Right cardiac atrium (tissue), 5 donors: ENCODE results near the gene ABCC3. TPM values are rescaled to one million over a fixed set of nuclear protein-coding genes. Genes with fewer than 3 reads are reported as not detected.

Experiments used
- ATAC-seq, 2 donors: fragments of 200-7000 bp; cut with Tn5 transposase; one replicate each; pipeline versions ENCODE4 v1.8.0 to v1.9.1; 2020; ENCODE audit warnings: moderate library complexity in 2 of 2, mild to moderate bottlenecking in 1 of 2
- DNase-seq, 3 donors: peaks; one replicate each; pipeline ENCODE4 v3.0.0-alpha.2; 2020
- H3K27ac ChIP-seq: one replicate; pipeline ENCODE4 v1.5.1; 2013; ENCODE audit warnings: mild to moderate bottlenecking, low read length, control low read depth, moderate library complexity
- H3K27me3 ChIP-seq: one replicate; pipeline ENCODE4 v1.6.1; 2013; ENCODE audit not compliant: control insufficient read depth, insufficient read depth
- H3K4me1 ChIP-seq: one replicate; pipeline ENCODE4 v1.6.1; 2013; ENCODE audit warnings: low read length; ENCODE audit not compliant: control insufficient read depth, insufficient read depth
- H3K4me3 ChIP-seq: one replicate; pipeline ENCODE4 v1.5.1; 2013; ENCODE audit warnings: low read length, control low read depth
- H3K9me3 ChIP-seq: one replicate; pipeline ENCODE4 v1.6.1; 2013; ENCODE audit warnings: low read length; ENCODE audit not compliant: control insufficient read depth
- WGBS: extraction: QIAGEN DNeasy Blood & Tissue Kit; methylation state at CpG from one replicate; pipeline ENCODE4 v1.1.7; 2013; 5-methylcytosine and 5-hydroxymethylcytosine counted together
- intact Hi-C, 4 donors: fragments of 100-400 bp; cut with DNase I; formaldehyde crosslinking; loops; one replicate each; pipeline versions ENCODE4 v1.11.0 to v1.14.0; 2022 to 2023
- polyA plus RNA-seq: library from polyadenylated mRNA; stranded (reverse); fragments of 200-250 nt; gene quantifications from one replicate; pipeline ENCODE4 v1.2.3, GENCODE V29; 2013
- total RNA-seq, 4 donors: library from RNA; stranded (reverse); fragmentation: NEBNext Ultra II Directional; extraction: Animal tissue kit (Norgen Biotek cat#: 25700); gene quantifications; one replicate each; pipeline ENCODE4 v1.2.1, GENCODE V29; 2021
- donor health status: healthy with polysubstance abuse.
- donor health status: DM: no; HTN: yes; CAD: no.
- donor health status: DM: no; HTN: no; CAD: no.
- donor health status: DM: no; HTN: yes; CAD: no; lungs with severe emphysema.
- donor health status: DM: yes; HTN: yes; CAD: no.

The ABCC3 gene
- total and polyA plus RNA-seq, 5 donors: 1.2 to 5.9 (median 2.1) TPM

DNA sequence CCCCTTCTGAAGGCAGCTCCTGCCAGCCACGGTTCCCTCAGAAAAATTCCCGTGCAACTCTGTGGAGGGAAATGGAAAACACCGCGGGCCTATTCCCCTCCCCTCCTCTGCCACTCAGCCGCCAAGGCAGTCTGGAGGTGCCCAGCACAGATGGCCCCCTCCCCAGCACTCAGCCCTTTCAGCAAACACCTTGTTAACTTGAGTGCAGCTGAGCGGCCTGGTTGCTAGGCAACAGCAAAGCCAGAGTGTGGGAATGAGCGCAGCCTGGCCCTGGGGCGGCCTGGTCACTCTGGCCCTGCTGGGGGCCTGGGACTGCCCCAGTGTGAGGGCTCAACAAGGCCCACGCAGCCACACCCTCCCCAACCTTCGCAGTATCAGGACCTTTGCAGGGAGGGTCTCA, 41.4 kb upstream of the ABCC3 start:
- WGBS: 46% methylated on average over 10 of the region's 10 CpGs
- Histone ChIP-seq H3K4me1 (peaks cover 18% of the 10 kb centered on the region), H3K27ac (no peak overlapping the region), H3K9me3 (no peaks in the 10 kb centered on the region), H3K4me3 (no peak overlapping the region), H3K27me3 (no peaks in the 10 kb centered on the region)
- ATAC-seq (peak; percentile 15 to 22), DNase-seq (peak in 2 of 3 donors; percentile 82)
- intact Hi-C loops: no loop called here

GRCh38 chr17:50594128-50594823, 40.4 kb upstream of the ABCC3 start:
- Histone ChIP-seq H3K27me3 (no peaks in the 10 kb centered on the region), H3K27ac (no peak overlapping the region), H3K4me3 (no peak overlapping the region), H3K9me3 (no peaks in the 10 kb centered on the region), H3K4me1 (peaks cover 9% of the 10 kb centered on the region)
- ATAC-seq (no peak), DNase-seq (peak in 1 of 3 donors; percentile 23)
- intact Hi-C loops: no loop called here
- WGBS: 83% methylated on average over 11 of the region's 11 CpGs

DNA sequence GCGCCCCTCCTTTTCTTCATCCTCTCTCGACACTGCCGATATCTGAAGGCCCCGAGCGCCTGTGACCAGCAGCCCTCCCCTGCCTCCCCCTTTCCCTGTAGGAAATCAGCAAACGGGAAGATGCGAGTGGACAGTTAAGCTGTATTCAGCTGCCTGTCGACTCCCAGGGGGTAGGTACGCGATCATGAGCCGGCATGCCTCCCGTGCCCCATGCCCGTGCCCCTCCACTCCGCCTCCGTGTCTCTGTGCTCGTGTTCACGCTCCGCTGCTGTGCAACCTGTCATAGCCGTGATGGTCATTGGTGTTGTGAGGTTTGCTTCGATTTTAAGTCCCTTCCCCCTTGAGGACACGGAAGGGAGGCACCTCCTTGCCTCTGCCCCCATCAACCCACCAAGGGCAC, 39.8 kb upstream of the ABCC3 start:
- no peak overlapping the region for H3K27ac ChIP-seq
- DNase-seq: peak in 1 of 3 donors; percentile 57
- peaks cover 4% of the 10 kb centered on the region for H3K4me1 ChIP-seq
- H3K27me3 ChIP-seq: no peaks in the 10 kb centered on the region
- intact Hi-C loops: loop anchor here in 1 of 4 donors (5.0 kb wide), 1 partner anchor 33 kb away; the partner anchor contains the start of gene CACNA1G
- H3K9me3 ChIP-seq: no peaks in the 10 kb centered on the region
- no peak for ATAC-seq
- H3K4me3 ChIP-seq: no peak overlapping the region
- 83% methylated on average over 21 of the region's 21 CpGs for whole genome bisulfite sequencing

- Histone ChIP-seq H3K27ac (no peak overlapping the region), H3K27me3 (no peaks in the 10 kb centered on the region), H3K4me3 (no peak overlapping the region), H3K9me3 (no peaks in the 10 kb centered on the region), H3K4me1 (no peaks in the 10 kb centered on the region)
- ATAC-seq (peak; percentile 32 to 39), DNase-seq (peak; percentile 53 to 84 (median 78))
- intact Hi-C loops: loop anchor here in 1 of 4 donors (5.0 kb wide), 1 partner anchor 34 kb away; the partner anchor contains the start of gene CACNA1G
- WGBS: 66% methylated on average over 34 of the region's 34 CpGs
Observed at GRCh38 chr17:50596191-50597037, 38.3 kb upstream of the ABCC3 start.

DNA sequence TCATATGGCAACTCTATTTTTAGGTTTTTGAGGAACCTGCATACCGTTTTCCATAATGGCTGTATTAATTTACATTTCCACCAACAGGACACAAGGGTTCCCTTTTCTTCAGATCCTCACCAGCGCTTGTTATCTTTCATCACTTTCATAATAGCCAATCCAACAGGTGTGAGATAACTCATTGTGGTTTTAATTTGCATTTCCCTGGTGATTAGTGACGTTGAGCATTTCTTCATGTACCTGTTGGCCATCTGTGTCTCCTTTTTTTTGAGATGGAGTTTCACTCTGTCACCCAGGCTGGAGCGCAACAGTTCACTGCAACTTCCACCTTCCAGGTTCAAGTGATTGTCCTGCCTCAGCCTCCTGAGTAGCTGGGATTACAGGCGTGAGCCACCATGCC, 36.2 kb upstream of the ABCC3 start:
- Histone ChIP-seq H3K27me3 (no peaks in the 10 kb centered on the region), H3K9me3 (no peaks in the 10 kb centered on the region), H3K4me1 (no peaks in the 10 kb centered on the region), H3K27ac (no peak overlapping the region), H3K4me3 (no peak overlapping the region)
- DNase-seq (no peak), ATAC-seq (no peak)
- intact Hi-C loops: loop anchor here in 1 of 4 donors (5.0 kb wide), 1 partner anchor 36 kb away; the partner anchor contains the start of gene CACNA1G
- 76% methylated on average over 5 of the region's 5 CpGs for WGBS

DNA sequence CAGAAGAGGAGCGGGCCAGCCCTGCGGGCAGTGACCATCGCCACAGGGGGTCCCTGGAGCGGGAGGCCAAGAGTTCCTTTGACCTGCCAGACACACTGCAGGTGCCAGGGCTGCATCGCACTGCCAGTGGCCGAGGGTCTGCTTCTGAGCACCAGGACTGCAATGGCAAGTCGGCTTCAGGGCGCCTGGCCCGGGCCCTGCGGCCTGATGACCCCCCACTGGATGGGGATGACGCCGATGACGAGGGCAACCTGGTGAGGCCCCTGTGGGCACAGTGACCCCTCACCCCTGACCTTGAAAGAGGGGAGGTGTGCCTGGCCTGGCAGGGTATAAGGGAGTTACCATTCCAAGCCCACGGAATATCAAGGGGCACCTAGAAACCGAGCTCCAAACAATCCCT, 35.1 kb upstream of the ABCC3 start:
- peaks cover 6% of the 10 kb centered on the region for H3K4me1 ChIP-seq
- DNase-seq (no peak), ATAC-seq (no peak)
- 91% methylated on average over 15 of the region's 15 CpGs for WGBS
- intact Hi-C loops: loop anchor here in 1 of 4 donors (5.0 kb wide), 1 partner anchor 37 kb away; the partner anchor contains the start of gene CACNA1G
- H3K9me3 ChIP-seq: no peaks in the 10 kb centered on the region
- no peaks in the 10 kb centered on the region for H3K27me3 ChIP-seq
- no peak overlapping the region for H3K27ac ChIP-seq
- no peak overlapping the region for H3K4me3 ChIP-seq

- Histone ChIP-seq H3K27ac (no peak overlapping the region), H3K9me3 (no peaks in the 10 kb centered on the region), H3K4me1 (peaks cover 10% of the 10 kb centered on the region), H3K27me3 (no peaks in the 10 kb centered on the region), H3K4me3 (no peak overlapping the region)
- WGBS: 65% methylated on average over 13 of the region's 13 CpGs
- intact Hi-C loops: no loop called here
- ATAC-seq (no peak), DNase-seq (no peak)
Observed at GRCh38 chr17:50601823-50602375, 32.8 kb upstream of the ABCC3 start.

DNA sequence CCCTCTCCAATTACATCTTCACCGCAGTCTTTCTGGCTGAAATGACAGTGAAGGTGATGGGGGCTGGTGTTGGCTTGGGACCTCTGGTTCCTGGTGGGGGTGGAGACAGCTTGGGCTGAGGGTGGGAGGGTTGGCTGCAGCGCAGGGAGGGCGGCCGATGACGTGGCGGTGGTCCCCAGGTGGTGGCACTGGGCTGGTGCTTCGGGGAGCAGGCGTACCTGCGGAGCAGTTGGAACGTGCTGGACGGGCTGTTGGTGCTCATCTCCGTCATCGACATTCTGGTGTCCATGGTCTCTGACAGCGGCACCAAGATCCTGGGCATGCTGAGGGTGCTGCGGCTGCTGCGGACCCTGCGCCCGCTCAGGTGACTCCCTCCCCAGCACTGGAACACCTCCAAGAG, 31.8 kb upstream of the ABCC3 start:
- Histone ChIP-seq H3K4me1 (peaks cover 10% of the 10 kb centered on the region), H3K27ac (no peak overlapping the region), H3K4me3 (no peak overlapping the region), H3K27me3 (no peaks in the 10 kb centered on the region), H3K9me3 (no peaks in the 10 kb centered on the region)
- 85% methylated on average over 18 of the region's 18 CpGs for WGBS
- ATAC-seq: no peak
- intact Hi-C loops: no loop called here
- DNase-seq: no peak

GRCh38 chr17:50603340-50603739, 31.3 kb upstream of the ABCC3 start:
- H3K4me3 ChIP-seq: no peak overlapping the region
- no peaks in the 10 kb centered on the region for H3K9me3 ChIP-seq
- 66% methylated on average over 9 of the region's 9 CpGs for WGBS
- intact Hi-C loops: no loop called here
- peaks cover 10% of the 10 kb centered on the region for H3K4me1 ChIP-seq
- H3K27ac ChIP-seq: no peak overlapping the region
- H3K27me3 ChIP-seq: no peaks in the 10 kb centered on the region
- ATAC-seq: no peak
- no peak for DNase-seq

DNA sequence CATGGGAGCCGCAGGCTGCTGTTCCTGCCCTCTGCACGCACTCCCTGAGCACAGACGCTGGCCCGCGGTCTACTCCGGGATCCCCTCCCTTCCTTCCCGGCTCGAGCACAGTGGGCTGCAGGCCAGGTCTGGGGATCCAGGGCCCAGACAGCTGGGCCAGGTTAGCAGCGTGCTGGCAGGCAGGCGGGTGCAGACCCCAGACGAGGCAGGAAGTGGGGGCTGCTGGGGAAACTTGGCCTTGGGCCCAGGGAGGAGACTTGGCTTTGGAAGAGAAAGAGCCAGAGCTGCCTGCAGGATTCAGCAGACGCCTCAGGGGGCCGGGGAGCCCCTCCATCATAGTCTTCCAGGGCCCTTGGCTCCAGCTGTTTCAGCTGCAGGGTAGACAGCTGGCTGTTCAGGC, 30.2 kb upstream of the ABCC3 start:
- no peaks in the 10 kb centered on the region for H3K27me3 ChIP-seq
- H3K4me1 ChIP-seq: peaks cover 10% of the 10 kb centered on the region
- no peak overlapping the region for H3K4me3 ChIP-seq
- no peaks in the 10 kb centered on the region for H3K9me3 ChIP-seq
- H3K27ac ChIP-seq: no peak overlapping the region
- peak; percentile 87 to 91 for ATAC-seq
- 6% methylated on average over 13 of the region's 13 CpGs for WGBS
- intact Hi-C loops: no loop called here
- DNase-seq: peak; percentile 83 to 94 (median 94)

DNA sequence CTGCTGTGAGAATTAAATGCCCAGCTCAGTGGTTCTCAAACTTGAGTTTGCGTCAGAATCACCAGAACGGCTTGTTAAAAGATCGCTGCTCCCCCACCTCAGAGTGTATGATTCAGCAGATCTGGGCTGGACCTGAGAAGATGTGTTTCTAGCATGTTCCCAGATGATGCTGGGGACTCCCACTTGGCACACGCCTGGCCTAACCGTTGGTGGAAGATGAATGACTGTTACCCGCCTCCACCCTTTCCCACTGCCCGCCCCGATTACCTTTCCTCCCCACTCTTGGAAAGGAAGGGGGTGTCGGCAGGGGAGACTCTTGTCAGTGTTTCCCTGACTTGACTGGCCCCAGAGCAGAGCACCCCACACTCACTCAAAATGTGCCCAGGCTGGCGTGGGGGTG, 29.3 kb upstream of the ABCC3 start:
- no peak for DNase-seq
- H3K27me3 ChIP-seq: no peaks in the 10 kb centered on the region
- H3K9me3 ChIP-seq: no peaks in the 10 kb centered on the region
- H3K27ac ChIP-seq: no peak overlapping the region
- intact Hi-C loops: no loop called here
- H3K4me1 ChIP-seq: peaks cover 10% of the 10 kb centered on the region
- no peak for ATAC-seq
- WGBS: 61% methylated on average over 10 of the region's 10 CpGs
- no peak overlapping the region for H3K4me3 ChIP-seq
